GM13976 (cell line): ENCODE data around the gene EHD4.

Experiments used
- DNase-seq: peaks from one replicate; pipeline ENCODE4 v3.0.0; 2012; ENCODE audit warnings: low spot score
- CTCF ChIP-seq: IDR thresholded peaks from 2 replicates; pipeline ENCODE4 v1.5.1; 2012; ENCODE audit warnings: borderline replicate concordance, mild to moderate bottlenecking; ENCODE audit not compliant: insufficient read depth; ENCODE audit errors: extremely low read depth, missing control alignments, control extremely low read depth
- in situ Hi-C: fragments of 300-500 bp; cut with MboI; formaldehyde crosslinking; loops from one replicate; pipeline ENCODE4 v1.12.0; 2022; ENCODE audit warnings: low sequenced_read_pairs, mixed read lengths, inconsistent platforms; ENCODE audit not compliant: unreplicated experiment

EHD4 gene

GRCh38 chr15:41972253-41973242 lies at the start of gene EHD4:
Gene EHD4, minus strand, starts transcription at chr15:41972557. Its CDS starts 63 bp downstream, at chr15:41972494.
- peak; percentile 96 for DNase-seq
- TF ChIP-seq CTCF = peak; percentile 19
- in situ Hi-C loops = no loop called here

DNA sequence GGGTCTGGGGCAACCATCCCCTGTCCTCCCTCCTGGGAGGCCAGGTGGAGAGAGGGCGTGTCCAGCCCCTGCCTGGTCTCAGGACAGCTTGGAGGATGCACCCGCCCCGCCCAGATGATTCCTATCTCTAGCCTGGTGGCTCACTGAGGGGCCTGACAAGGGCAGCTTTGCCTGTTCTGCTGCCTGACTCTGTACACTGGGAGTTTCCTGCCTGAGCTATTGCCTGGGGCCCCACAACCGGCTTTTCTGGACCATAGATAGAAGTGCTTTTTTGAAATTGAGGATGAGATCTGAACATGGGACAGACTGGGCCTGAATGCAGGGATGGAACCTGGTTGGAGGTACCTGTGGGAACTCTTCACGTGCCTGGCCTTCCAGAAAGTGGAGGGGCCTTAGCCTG lies 49.2 kb upstream of the EHD4 start:
- DNase-seq = no peak
- no peak for TF ChIP-seq CTCF
- in situ Hi-C loops = no loop called here

- no peak for DNase-seq
- TF ChIP-seq CTCF = no peak
- in situ Hi-C loops = no loop called here
These were observed 48.4 kb upstream of the EHD4 start, which contains the start of gene PLA2G4E for GRCh38 chr15:42020713-42021273. Gene PLA2G4E, minus strand, starts transcription at chr15:42021042. Its CDS starts 12 bp downstream, at chr15:42021030.

GRCh38 chr15:42018306-42019224 lies 46.2 kb upstream of the EHD4 start:
- no peak for TF ChIP-seq CTCF
- in situ Hi-C loops = no loop called here
- no peak for DNase-seq

GRCh38 chr15:42016971-42017370 lies 44.6 kb upstream of the EHD4 start:
- no peak for TF ChIP-seq CTCF
- DNase-seq = no peak
- in situ Hi-C loops = no loop called here

DNA sequence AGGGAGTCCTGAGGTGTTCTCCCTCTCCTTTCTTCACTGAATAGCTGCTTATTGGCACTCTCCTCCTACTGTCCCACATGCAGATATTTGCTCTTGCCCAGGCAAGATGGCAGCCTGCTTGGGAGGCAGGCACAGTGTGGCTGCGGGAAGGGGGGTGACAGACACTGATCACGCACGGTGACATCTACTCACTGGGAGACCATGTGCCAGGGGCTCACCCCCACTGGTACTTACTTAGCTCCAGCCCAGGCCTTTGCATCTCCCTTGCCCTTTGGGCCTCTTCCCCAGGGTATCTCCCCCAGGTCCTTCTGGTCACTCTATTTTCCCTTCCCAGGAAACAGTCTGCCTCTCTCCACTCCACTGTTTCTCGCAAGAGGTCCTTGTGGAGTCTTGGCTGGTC lies 42.0 kb upstream of the EHD4 start:
- TF ChIP-seq CTCF = no peak
- in situ Hi-C loops = no loop called here

More for the DNA sequence above, 42.0 kb upstream of the EHD4 start:
- DNase-seq = no peak
